Keratinocyte (primary cell): Measurements from ENCODE around the gene MLEC.

Experiments
- EZH2 ChIP-seq: IDR thresholded peaks from one replicate; pipeline ENCODE4 v1.6.1; 2012; ENCODE audit warnings: inconsistent platforms, mild to moderate bottlenecking, low read length, moderate library complexity
- TF ChIP-seq, protein P1 (sequence below), 3 experiments: IDR thresholded peaks in 1 of 3; conservative IDR thresholded peaks in 1 of 3; optimal IDR thresholded peaks in 1 of 3; 2 replicates in 2 of 3; 3 replicates in 1 of 3; pipeline versions ENCODE3 to v1.5.1; 2011; ENCODE audit warnings: low read length in 3 of 3, mild to moderate bottlenecking in 3 of 3, moderate library complexity in 2 of 3, control low read depth in 1 of 3, inconsistent platforms in 1 of 3; ENCODE audit not compliant: insufficient read depth in 2 of 3; ENCODE audit errors: extremely low read depth in 1 of 3

DNA sequence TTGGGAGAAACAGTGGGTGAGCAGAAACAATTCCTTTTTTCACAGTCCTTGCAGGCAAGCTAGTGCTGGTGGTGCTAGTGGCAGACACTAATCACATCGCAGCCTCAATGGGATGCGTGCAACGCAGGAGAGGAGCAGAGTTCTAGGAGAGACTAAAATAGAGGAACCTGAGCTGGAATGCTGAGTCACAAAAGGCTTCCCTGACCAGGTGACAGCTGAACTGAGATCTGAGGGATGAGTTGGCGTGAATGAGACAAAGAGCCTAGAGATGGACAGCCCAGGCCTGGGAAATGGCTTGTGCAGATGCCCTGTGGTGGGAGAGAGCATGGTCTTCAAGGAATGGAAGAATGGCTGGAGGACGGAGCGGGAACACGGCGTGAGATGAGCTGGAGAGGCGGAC is 64.4 kb downstream of the MLEC start:
- TF ChIP-seq, protein P1, sequence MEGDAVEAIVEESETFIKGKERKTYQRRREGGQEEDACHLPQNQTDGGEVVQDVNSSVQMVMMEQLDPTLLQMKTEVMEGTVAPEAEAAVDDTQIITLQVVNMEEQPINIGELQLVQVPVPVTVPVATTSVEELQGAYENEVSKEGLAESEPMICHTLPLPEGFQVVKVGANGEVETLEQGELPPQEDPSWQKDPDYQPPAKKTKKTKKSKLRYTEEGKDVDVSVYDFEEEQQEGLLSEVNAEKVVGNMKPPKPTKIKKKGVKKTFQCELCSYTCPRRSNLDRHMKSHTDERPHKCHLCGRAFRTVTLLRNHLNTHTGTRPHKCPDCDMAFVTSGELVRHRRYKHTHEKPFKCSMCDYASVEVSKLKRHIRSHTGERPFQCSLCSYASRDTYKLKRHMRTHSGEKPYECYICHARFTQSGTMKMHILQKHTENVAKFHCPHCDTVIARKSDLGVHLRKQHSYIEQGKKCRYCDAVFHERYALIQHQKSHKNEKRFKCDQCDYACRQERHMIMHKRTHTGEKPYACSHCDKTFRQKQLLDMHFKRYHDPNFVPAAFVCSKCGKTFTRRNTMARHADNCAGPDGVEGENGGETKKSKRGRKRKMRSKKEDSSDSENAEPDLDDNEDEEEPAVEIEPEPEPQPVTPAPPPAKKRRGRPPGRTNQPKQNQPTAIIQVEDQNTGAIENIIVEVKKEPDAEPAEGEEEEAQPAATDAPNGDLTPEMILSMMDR (optimal IDR thresholded peaks at IDR 0.05 in 1 of 3, IDR thresholded peaks at IDR 0.05 in 1 of 3, conservative IDR thresholded peaks at IDR 0.05 in 1 of 3; ENCODE audit: extremely low read depth in 1 of 3, insufficient read depth in 2 of 3, low read length in 3 of 3) = no peak
- no peak for TF ChIP-seq EZH2
